NCI-H1417 treated with DMSO at 0.1 percent for 48 hours (cell line): ENCODE results near the gene DRAXIN.

ENCODE experiments used
- DNase-seq: peaks from one replicate; lab custom pipeline; 2025; lab: John Stamatoyannopoulos, UW

The DRAXIN gene, protein sequence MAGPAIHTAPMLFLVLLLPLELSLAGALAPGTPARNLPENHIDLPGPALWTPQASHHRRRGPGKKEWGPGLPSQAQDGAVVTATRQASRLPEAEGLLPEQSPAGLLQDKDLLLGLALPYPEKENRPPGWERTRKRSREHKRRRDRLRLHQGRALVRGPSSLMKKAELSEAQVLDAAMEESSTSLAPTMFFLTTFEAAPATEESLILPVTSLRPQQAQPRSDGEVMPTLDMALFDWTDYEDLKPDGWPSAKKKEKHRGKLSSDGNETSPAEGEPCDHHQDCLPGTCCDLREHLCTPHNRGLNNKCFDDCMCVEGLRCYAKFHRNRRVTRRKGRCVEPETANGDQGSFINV

DNA sequence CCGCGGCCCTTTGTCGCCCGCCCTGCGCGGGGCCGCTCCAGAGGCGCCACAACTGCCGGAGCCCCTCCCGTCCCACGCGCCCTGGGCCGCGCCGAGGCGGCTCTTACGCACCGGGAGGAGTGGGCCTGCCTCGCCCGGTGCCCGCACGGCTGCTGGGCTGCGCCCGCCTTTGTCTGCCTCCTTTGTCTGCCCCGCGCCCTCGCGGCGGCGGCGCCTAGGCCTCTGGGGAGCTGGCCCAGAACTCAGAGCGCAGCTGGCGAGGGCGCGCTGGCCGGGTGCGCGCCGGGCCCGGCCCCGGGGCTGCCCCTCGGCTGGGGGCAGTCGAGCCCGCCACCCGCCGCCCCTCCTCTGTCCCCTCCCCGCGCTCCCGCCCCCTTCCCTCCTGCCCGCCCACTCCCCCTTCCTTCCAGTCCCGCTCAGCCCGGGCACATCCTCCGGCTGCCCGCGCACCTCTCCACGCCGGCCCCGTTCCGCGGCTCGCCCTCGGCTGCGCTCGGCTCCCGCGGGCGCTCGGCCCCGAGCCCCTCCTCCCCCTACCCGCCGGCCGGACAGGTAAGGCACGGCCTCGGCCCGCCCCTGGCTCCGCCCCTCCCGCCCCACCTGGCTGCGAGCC lies at the start of gene DRAXIN:
Gene DRAXIN, plus strand, starts transcription at position 409 of the 613 bp plus-strand sequence. CDS start 14,549 bp downstream, outside the sequence.
- DNase-seq: no peak

DNA sequence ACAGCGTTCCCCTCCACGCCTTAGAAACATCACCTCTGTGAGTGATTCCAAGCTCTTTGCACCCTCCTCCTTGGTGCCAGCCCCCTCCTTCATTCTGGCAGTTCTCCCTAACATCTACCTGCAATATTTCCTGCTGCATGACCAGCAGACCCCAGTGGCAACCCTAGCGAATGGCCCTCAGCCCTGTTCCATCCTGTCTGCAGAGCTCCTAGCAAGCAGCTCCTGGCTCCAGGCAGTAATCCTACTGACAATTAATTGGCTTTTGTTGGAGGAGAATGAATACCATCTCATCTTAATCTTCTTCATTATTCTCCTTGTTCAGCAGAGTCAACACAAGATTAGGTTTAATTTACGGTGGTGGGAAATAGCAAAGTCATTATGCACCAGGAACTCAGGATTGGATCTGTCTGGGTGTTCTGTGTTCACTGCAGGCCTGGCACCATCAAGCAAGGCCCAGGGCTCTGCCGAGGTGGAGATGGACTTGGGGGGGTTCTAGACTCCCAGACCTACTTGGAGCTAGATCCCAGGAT lies 49.7 kb upstream of the DRAXIN start:
- no peak for DNase-seq

DNA sequence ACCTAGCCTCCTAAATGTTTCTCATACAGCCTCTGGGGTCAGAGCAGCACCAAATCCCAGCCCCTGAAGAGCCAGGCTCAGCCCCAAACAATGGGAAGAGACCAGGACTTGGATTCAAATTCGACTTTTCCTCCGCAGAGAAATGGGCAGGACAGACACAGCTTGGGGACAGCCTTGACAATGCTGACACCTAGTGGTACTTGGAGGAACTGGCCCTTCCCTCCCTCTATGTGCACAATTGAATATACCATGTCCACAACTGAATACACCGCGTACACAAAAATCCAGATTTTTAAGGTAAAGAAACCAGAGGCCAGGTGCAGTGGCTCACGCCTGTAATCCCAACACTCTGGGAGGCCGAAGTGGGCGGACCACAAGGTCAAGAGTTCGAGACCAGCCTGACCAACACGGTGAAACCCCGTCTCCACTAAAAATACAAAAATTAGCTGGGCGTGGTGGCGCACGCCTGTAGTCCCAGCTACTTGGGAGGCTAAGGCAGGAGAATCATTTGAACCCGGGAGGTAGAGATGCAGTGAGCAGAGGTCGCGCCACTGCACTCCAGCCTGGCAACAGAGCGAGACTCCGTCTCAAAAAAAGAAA lies 49.0 kb upstream of the DRAXIN start:
- DNase-seq: peak; percentile 44

DNA sequence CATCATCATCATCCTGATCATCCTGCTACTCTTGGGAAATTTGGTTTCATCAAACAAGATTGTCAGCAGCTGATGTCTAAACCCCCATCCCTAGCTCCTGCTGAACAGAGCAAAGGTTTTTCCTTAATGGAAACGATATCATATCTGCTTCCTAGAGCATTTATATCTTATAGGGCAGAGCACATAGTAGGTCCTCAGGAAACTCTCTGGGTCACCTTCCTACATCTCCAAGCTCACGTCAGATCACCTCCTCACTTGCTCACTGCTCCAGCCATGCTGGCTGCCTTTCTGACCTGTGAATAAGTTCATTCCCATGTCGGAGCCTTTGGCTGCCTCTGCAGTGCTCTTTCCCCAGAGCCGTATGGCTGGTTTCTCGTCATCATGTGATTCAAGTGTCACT lies 47.7 kb upstream of the DRAXIN start:
- DNase-seq: no peak

DNA sequence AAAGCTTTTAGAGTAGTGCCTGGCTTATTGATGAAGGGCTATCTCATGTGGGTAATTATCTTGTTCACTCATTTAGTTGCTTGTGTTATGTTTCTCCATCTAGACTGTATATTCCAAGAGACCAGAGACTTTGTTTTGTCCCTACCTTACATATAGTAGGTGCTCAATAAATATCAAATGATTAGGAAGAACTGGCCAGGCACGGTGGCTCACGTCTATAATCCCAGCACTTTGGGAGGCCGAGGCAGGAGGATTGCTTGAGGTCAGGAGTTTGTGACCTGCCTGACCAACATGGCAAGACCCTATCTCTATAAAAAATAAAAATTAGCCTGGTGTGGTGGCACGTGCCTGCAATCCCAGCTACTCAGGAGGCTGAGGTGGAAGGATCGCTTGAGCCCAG lies 46.2 kb upstream of the DRAXIN start:
- no peak for DNase-seq

DNA sequence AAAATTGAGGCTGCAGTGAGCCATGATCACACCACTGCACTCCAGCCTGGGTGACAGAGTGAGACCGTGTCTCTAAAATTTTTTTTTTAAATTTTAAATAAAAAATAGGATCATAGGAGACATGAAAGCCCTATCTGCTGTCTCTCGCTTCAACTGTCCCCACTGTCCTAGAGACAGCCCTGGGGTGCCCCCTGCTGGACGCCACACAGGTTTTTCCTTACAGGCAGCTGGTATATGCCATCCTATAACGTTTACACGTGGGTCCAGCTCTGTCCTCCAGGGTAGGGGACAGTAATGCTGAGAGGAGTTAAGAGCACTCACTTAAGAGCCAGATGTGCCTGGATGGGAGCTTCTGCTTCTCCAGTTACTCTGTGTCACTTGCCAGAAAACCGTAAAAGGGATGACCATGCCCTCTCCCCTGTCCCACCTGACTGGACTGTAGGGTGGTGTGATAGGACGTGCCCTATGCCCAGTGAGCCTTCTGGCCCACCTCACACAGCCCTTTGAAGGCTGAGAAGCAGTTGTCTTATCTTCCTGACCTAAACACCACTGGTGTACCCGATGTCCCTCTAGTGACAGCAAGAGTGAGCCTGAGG lies 45.7 kb upstream of the DRAXIN start:
- DNase-seq: no peak

DNA sequence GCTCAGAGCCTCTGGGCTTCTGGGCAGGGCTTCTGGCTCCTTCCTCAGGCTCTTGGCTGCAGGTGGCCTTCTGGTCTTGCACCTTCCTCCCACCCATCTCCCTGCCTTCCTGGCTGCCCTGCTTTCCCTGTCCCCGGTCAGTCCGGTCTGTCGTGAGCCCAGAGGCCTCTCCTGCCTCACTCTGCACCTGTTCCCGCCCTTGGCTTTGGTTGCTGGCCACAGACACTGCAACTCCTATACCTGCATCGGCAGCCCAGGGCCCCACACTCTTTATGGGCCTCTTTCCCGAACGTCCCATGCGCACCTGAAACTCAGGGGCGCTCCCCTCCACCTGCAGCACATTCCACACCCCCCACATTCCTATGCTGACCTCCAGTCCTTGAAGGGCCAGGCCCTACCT lies 45.2 kb upstream of the DRAXIN start:
- no peak for DNase-seq

DNA sequence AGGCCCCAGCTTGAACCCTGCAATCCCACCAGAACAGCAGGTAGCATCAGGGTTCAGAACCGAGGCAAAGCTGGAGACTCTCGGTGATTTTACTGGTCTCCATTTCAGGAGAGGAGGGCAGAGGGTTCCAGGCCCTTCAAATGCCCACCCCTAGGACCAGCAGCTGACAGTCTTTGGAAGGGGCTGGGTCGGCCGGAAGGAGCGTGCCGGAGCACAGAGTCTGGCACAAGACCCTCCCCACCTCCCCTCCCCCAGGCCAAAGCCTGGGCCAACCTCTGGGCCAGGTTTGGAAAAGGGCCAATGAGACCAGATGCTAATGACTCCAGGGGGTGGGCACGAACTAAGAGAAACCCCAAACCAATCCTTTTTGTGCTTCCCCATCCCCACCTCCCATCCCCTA lies 44.2 kb upstream of the DRAXIN start:
- no peak for DNase-seq

DNA sequence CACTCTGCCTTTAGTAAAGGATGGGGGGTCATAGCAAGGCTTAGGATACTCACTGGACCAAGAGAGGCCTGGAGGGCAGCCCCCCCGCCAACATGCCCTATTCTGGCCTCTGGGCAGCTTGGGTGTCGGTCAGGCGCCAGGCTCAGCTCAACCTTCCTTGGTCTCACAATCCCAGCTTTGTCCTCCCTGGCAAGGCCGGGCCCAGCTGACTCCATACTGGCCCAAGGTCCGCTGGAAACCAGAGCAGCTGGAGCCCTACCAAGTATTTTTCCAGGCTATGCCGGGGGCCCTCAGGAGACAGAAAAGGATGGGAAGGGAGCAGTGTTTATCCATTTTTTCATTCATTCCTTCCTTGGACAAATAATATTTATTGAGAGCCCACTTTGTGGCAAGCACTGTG lies 43.5 kb upstream of the DRAXIN start:
- DNase-seq: no peak

DNA sequence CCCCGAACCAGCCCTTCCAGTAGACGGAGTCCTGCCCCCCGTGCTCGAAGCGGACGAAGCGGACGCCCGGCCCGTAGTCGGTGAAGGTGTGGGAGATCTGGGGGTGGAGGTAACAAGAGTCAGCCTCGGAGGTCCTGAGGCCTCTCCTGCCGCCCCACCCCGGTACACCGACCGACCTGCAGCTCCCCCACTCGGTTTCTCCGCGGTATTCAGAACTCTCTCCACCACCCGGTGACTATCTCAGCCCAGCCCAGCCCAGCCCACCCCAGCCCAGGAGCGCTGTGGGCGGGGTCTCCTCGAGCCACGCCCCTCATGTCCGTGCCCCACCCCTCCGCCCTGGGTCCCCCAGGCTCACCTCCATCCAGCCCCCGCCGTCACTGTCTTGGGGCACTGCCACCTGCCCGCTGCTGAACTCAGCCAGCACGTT lies 42.8 kb upstream of the DRAXIN start:
- DNase-seq: no peak

DNA sequence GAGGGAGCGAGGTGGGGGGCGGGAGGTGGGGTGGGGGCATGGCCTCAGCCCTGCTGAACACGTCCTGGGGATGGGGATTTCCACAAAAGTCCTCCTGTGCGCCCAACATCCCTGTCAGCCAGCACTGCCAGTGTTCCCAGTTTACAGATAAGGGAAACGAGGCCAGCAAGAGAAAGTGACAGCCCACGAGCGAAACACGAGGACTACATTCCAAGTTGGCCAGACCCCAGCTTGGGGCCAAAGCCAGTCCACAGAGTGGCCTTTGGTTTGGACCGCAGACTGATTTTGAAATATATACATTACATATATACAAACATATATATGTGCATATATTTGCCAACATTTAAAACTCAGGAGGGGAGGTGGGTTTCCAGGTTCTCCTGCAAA lies 42.3 kb upstream of the DRAXIN start:
- DNase-seq: no peak

DNA sequence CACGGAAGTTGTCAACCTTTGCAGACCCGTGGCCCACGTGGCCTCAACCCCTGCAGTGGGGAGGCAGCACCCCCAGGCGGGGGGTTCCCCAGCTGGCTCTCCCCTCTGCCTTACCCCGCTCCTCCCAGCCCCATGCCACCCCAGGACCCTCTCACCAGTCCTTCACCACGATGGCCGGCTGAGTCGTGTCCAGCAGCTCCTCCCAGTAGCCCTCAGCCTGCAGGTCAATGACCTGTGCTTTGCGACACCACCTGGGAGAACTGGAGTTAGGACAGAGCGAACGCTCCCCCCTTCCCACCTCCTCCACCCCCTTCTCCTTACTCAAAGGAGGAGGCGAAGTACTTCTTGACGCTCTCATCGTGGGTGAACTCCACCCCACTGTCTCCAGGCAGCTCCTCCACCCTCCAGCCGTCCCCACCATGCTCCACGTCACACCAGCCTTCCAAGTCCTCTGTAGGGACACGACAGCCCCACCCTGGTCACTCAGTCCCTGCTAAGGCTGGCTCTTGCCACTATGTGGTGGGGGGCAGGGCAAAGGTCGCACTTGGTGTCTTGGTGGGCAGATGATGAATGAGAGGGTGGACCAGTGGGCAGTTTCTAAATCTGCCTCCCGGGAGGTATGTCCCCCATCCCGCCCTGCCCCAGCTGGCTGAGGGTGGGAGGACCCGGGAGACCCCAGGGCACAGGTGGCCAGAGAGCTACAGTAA lies 41.7 kb upstream of the DRAXIN start:
- DNase-seq: no peak

DNA sequence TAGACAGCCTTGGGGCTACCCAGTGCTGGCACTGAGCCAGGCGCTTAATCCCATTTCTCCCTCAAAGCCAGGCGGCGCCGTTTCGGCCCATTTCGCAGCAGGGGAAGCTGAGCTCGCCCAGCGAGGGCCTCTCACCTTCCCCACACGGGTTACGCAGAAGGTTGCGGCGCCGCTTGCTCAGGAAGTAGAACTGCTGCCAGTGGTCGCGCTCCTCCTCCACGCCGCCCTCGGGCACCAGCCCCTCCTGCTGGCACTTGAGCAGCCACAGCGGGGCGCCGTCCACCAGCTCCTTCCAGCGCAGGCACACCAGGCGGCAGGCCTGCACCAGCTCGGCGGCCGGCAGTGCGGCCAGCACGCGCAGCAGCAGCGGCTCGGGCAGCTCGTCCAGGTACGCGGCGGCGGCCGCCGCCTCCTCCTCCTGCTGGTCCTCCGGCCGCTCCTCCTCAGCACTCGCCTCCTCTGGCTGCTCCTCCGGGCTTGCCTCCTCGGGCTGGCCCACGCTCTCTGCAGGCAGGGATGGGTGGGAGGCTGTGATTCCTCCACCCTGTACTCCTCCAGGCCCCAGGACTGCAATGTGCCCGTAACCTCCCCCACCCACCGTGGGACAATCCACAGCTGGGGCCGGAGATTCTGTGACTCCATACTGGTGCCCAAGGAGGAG lies 41.0 kb upstream of the DRAXIN start:
- DNase-seq: peak; percentile 24

DNA sequence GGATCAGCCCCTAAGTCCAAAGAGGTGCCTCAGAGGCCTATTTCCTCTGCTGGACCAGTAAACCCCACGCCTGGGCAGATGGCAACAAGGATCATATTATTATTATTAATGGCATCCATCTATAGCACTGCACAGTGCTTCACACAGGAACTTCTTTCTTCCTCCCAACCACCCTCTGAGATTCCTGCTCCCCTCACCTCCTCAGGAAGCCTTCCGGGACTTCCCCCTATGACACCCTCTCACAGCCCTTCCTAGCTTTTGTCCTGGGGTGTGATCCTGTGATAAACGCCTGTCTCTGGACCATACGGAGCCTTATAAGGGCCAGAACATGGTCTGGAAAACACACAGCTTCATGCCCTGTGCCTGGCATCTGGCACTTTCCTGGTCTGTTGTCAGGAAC lies 40.5 kb upstream of the DRAXIN start:
- no peak for DNase-seq

DNA sequence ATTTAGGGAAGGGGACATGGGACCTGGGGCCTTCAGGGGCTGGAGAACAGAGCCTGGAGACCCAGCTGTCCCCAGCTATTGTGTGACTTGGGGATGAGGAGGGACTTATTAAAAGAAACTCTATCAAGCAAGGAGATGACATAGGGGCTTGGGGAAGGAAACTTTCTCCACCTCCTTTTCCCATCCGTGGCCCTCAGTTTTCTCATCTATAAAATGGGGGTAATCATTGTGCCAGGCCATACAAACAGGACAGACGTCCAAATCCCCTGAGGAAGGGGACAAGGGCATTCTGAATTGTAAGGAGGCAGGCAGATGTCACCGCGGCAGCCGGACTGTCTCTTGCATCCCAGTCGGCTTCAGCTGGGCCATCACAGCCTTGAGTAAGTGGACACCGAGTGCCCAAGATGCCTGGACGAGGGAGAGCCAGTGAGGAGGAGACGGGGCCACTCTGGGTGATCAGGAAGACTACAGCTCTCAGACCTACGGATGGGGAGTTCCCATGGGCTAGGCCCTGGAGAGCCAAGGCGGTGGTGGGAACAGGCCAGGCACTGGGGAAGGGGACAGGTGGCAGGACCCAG lies 39.2 kb upstream of the DRAXIN start:
- no peak for DNase-seq

DNA sequence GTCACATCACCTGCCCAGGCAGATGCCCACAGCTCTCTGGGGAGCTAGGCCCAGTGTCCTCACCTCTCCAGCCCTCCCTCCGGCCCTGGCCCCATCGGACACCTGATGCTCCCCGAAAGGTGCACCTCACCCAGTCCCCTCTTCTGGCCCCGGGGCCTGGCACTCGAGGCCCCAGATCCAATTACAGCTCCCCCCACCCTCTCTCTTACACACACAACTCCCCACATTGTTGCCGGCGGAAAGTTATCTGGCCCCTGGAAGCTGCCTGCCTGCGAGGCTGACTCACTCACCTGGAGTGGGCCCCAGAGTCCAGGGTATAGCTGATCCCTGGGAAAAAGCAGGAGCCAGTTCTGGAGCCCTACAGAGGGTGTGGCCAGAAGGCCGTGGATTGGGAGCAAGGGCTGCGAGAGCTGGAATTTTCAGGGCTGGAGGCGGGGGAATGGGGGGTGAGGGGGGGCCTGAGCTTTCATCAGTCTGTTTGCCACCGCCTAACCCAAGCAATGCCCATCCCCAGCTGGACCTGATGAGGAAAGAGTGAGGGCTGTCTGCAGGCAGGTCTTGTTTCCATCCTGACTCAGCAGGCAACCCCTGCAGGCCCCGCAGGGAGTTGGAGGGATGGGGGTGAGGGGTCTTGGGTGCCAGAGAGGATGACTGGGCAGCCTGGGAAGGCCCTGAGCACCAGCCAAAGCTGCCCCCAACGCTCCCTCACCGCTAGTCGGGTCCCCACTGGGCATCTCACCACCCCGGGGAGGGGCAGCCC lies 38.2 kb upstream of the DRAXIN start:
- no peak for DNase-seq

DNA sequence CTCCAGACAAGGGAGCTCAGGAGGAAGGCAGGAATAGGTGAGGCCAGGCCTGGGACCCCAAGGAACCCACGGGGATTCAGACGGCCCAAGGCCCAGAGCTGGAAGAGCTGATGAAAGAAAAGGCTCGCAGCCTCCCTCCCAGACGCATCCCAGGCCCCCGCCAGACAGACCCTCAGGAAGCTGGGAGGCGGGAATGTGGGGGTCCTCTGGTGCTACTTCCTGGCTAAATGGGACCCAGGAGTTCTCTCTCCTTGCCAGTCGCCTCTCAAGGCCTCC lies 37.7 kb upstream of the DRAXIN start:
- no peak for DNase-seq

DNA sequence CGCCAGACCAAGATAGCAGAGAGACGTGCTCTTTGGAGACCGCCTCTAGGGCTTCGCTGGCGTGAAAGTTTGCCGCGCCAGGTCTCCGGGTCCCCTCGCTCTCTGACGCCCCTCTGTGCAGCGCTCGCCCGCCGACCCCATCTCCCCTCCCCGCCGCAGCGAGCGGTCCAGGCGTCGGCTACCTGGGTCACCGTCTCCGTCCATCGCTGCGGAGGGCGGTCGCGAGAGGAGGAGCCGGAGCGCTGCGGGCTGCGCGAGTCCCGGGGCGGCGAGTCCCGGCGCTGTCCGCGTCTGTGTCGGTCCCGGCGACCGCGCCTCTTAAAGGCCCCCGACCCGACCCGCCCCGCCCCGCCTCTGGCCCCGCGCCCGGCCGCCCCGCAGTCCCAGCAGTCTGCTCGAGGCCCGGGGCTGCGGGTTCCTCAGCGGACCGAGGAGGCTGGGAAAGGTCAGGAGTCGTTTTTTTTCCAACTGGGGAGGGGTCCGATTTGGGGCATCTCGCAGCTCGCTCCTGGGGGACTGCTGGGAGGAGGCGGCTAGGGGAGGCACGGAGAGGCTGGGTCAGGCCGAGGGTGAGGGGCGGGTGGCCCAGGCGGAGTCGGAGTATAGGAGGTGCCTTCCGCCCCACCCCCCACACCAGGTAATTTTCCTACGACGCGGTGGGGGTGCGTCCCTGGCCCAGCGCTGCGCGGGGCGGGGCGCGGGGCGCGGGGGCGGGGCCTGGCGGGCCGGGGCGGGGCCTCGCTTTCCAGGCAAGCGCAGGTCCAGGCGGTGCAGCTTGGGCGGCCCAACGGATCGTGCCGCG lies 37.2 kb upstream of the DRAXIN start, which contains the start of the genes FBXO2 and FBXO44:
Gene FBXO2, minus strand, starts transcription at position 293 of the 802 bp plus-strand sequence. Its CDS starts 89 bp downstream, at position 204.
Gene FBXO44, plus strand, starts transcription at position 741 of the 802 bp plus-strand sequence. CDS start 959 bp downstream, outside the sequence.
- no peak for DNase-seq
